ENCODE data around the gene PHF24.

PHF24 gene

GRCh38 chr9:35026671-35027070 is 68.6 kb downstream of the PHF24 start:
- DNase-seq: no peak
- no peaks in the 10 kb centered on the region for H3K27me3 Mint-ChIP-seq
- H3K36me3 Mint-ChIP-seq: peaks cover 2% of the 10 kb centered on the region
- no peaks in the 10 kb centered on the region for H3K9me3 Mint-ChIP-seq
- CTCF ChIA-PET: interaction anchor here (1.4 kb wide), 1 partner anchor 127 kb away, joined by 3 read pairs; no protein-coding TSS in a partner anchor
- no peak overlapping the region for H3K4me3 Mint-ChIP-seq
- no peak overlapping the region for H3K27ac Mint-ChIP-seq
- H3K4me1 Mint-ChIP-seq: peaks cover 32% of the 10 kb centered on the region

- H3K36me3 Mint-ChIP-seq: peaks cover 2% of the 10 kb centered on the region
- peaks cover 31% of the 10 kb centered on the region for H3K4me1 Mint-ChIP-seq
- H3K27ac Mint-ChIP-seq: no peak overlapping the region
- H3K4me3 Mint-ChIP-seq: no peak overlapping the region
- CTCF ChIA-PET: interaction anchor here (1.0 to 2.0 kb wide), 4 partner anchors 24 to 127 kb away, joined by 3 to 10 read pairs (median 3); no protein-coding TSS in a partner anchor
- H3K9me3 Mint-ChIP-seq: no peaks in the 10 kb centered on the region
- no peaks in the 10 kb centered on the region for H3K27me3 Mint-ChIP-seq
- no peak for DNase-seq
These were observed 69.3 kb downstream of the PHF24 start for GRCh38 chr9:35027374-35027773.

GRCh38 chr9:35027860-35028259 is 69.8 kb downstream of the PHF24 start:
- Mint-ChIP-seq H3K36me3 (peaks cover 2% of the 10 kb centered on the region), H3K4me3 (no peak overlapping the region), H3K9me3 (no peaks in the 10 kb centered on the region), H3K27me3 (no peaks in the 10 kb centered on the region), H3K27ac (no peak overlapping the region), H3K4me1 (peaks cover 27% of the 10 kb centered on the region)
- no peak for DNase-seq
- CTCF ChIA-PET: interaction anchor here (1.0 to 2.0 kb wide), 4 partner anchors 24 to 128 kb away, joined by 3 to 10 read pairs (median 3); no protein-coding TSS in a partner anchor

GRCh38 chr9:35028341-35028740 is 70.3 kb downstream of the PHF24 start:
- Mint-ChIP-seq H3K9me3 (no peaks in the 10 kb centered on the region), H3K4me3 (no peak overlapping the region), H3K27me3 (no peaks in the 10 kb centered on the region), H3K36me3 (peaks cover 2% of the 10 kb centered on the region), H3K4me1 (peaks cover 23% of the 10 kb centered on the region), H3K27ac (no peak overlapping the region)
- no peak for DNase-seq
- CTCF ChIA-PET: interaction anchor here (0.6 to 2.0 kb wide), 4 partner anchors 23 to 992 kb away, joined by 3 to 10 read pairs (median 3); no protein-coding TSS in a partner anchor

GRCh38 chr9:35029241-35029640 is 71.2 kb downstream of the PHF24 start:
- H3K27ac Mint-ChIP-seq: no peak overlapping the region
- CTCF ChIA-PET: interaction anchor here (0.7 kb wide), 1 partner anchor 22 kb away, joined by 3 read pairs; no protein-coding TSS in a partner anchor
- no peak for DNase-seq
- no peak overlapping the region for H3K4me3 Mint-ChIP-seq
- H3K9me3 Mint-ChIP-seq: no peaks in the 10 kb centered on the region
- H3K4me1 Mint-ChIP-seq: peaks cover 16% of the 10 kb centered on the region
- H3K36me3 Mint-ChIP-seq: peaks cover 2% of the 10 kb centered on the region
- no peaks in the 10 kb centered on the region for H3K27me3 Mint-ChIP-seq

GRCh38 chr9:35029852-35030251 is 71.8 kb downstream of the PHF24 start:
- no peaks in the 10 kb centered on the region for H3K27me3 Mint-ChIP-seq
- H3K36me3 Mint-ChIP-seq: peaks cover 2% of the 10 kb centered on the region
- no peak overlapping the region for H3K4me3 Mint-ChIP-seq
- DNase-seq: no peak
- CTCF ChIA-PET: interaction anchor here (0.7 kb wide), 1 partner anchor 22 kb away, joined by 3 read pairs; no protein-coding TSS in a partner anchor
- no peak overlapping the region for H3K27ac Mint-ChIP-seq
- H3K9me3 Mint-ChIP-seq: no peaks in the 10 kb centered on the region
- H3K4me1 Mint-ChIP-seq: peaks cover 16% of the 10 kb centered on the region

Data from activated naive CD4-positive, alpha-beta T cell treated with anti-CD3 and anti-CD28 coated beads, Interleukin-2, amount 10 ng/mL, durations not matched to agents 7 days and 5 days (primary cell).